Measurements from ENCODE around the gene PLP2. TPM values are rescaled to one million over a fixed set of nuclear protein-coding genes. Genes with fewer than 3 reads are reported as not detected.
A peak's percentile ranks its signal among the peaks of the same experiment; 100 is the strongest.
"Not testable (repeated sequence)": the region's sequence is repeated elsewhere in the genome, so short reads cannot be mapped to it uniquely, and the experiment has no call there.

Gene PLP2
- total RNA-seq (2013) = 116 TPM
- 100 to 1,000 TPM; 280 to 374 (median 330) TPM for polyA plus RNA-seq
- 36.7 and 74.8 TPM in 2 replicates for polyA minus RNA-seq
- 44.5 to 256 (median 115) reads per million in 11 experiments for total RNA-seq

- H3K36me3 ChIP-seq (replicated peaks in 1 of 2; ENCODE audit: control insufficient read depth in 1 of 2, insufficient read depth in 2 of 2, low read length in 2 of 2) = peaks cover 19 to 27% of the 10 kb centered on the region in 2 donors
- H3K9ac ChIP-seq (ENCODE audit: insufficient read depth, low read length, poor library complexity, severe bottlenecking) = peak within 1 kb of the TSS; percentile 93
- intact Hi-C loops (cut with micrococcal nuclease) = loop anchor here in 1 of 2 donors (1.0 kb wide), 1 partner anchor 8 kb away; no protein-coding TSS in a partner anchor
- peaks cover 20 to 36% of the 10 kb centered on the region in 2 donors for H3K36me3 Mint-ChIP-seq
- no peak for TF ChIP-seq CTCF (IDR thresholded peaks at IDR 0.05)
- WGBS (ENCODE audit: insufficient coverage) = 0% methylated on average over 35 of the region's 46 CpGs
- peaks cover 0 to 35% (median 17%) of the 10 kb centered on the region in 7 donors for H3K9me3 Mint-ChIP-seq
- peak; percentile 60 to 65 (median 62) for DNase-seq
- peak within 1 kb of the TSS; percentile 80 to 97 for H3K27ac ChIP-seq (ENCODE audit: low read depth in 1 of 2, low read length in 2 of 2)
- no peaks in the 10 kb centered on the region for H3K27me3 ChIP-seq (ENCODE audit: control insufficient read depth in 2 of 2, insufficient read depth in 2 of 2, low read length in 2 of 2)
- H3K9me3 ChIP-seq (replicated peaks in 1 of 2; ENCODE audit: control insufficient read depth in 1 of 2, insufficient read depth in 1 of 2, low read length in 2 of 2) = no peaks in the 10 kb centered on the region
- H2AFZ ChIP-seq (ENCODE audit: insufficient read depth, low read depth, low read length, poor library complexity, severe bottlenecking) = no peak within 1 kb of the TSS
- peaks cover 66% of the 10 kb centered on the region for H3K4me1 Mint-ChIP-seq
- H3K4me3 Mint-ChIP-seq = peak within 1 kb of the TSS; percentile 86 to 89
- peaks cover 11% of the 10 kb centered on the region for H4K20me1 ChIP-seq (ENCODE audit: insufficient read depth, low read length)
- H3K4me1 ChIP-seq (ENCODE audit: control insufficient read depth in 1 of 2, insufficient read depth in 2 of 2, low read length in 2 of 2) = peaks cover 73 to 81% of the 10 kb centered on the region in 2 donors
- peaks cover 0 to 7% (median 0%) of the 10 kb centered on the region in 3 donors for H3K27me3 Mint-ChIP-seq (ENCODE audit: low read depth in 3 of 3)
- peaks cover 46% of the 10 kb centered on the region for H3K79me2 ChIP-seq (ENCODE audit: insufficient read depth, low read length)
- peak within 1 kb of the TSS; percentile 91 to 98 (median 95) for H3K27ac Mint-ChIP-seq
- peak within 1 kb of the TSS; percentile 82 for H3K4me2 ChIP-seq (replicated peaks; ENCODE audit: extremely low read depth, low read length, poor library complexity, severe bottlenecking)
- peak within 1 kb of the TSS; percentile 55 to 85 (median 85) for H3K4me3 ChIP-seq (replicated peaks in 1 of 3; ENCODE audit: low read depth in 2 of 3, low read length in 3 of 3)
Measured at GRCh38 chrX:49171752-49172279, at the start of gene PLP2. PLP2 (plus strand) TSS chrX:49171898; CDS start chrX:49172001, 103 bp downstream.

- DNase-seq = no peak
- Mint-ChIP-seq H3K36me3 (peaks cover 27 to 30% of the 10 kb centered on the region in 2 donors), H3K4me1 (peaks cover 9% of the 10 kb centered on the region), H3K27me3 (ENCODE audit: low read depth in 3 of 3) (peaks cover 0 to 10% (median 2%) of the 10 kb centered on the region in 3 donors), H3K4me3 (peak overlapping the region; percentile 88 to 92), H3K27ac (peak overlapping the region in 5 of 7 donors; percentile 38 to 96 (median 95)), H3K9me3 (peaks cover 0 to 8% (median 7%) of the 10 kb centered on the region in 7 donors)
- peaks cover 14% of the 10 kb centered on the region for H3K79me2 ChIP-seq (ENCODE audit: insufficient read depth, low read length)
- H3K9ac ChIP-seq (ENCODE audit: insufficient read depth, low read length, poor library complexity, severe bottlenecking) = no peak overlapping the region
- H3K9me3 ChIP-seq (replicated peaks in 1 of 2; ENCODE audit: control insufficient read depth in 1 of 2, insufficient read depth in 1 of 2, low read length in 2 of 2) = no peaks in the 10 kb centered on the region
- H3K4me2 ChIP-seq (replicated peaks; ENCODE audit: extremely low read depth, low read length, poor library complexity, severe bottlenecking) = peak overlapping the region; percentile 79
- no peaks in the 10 kb centered on the region for H3K27me3 ChIP-seq (ENCODE audit: control insufficient read depth in 2 of 2, insufficient read depth in 2 of 2, low read length in 2 of 2)
- WGBS (ENCODE audit: insufficient coverage) = no CpG with 5 or more reads among the region's 5 CpGs
- H3K27ac ChIP-seq (ENCODE audit: low read depth in 1 of 2, low read length in 2 of 2) = peak overlapping the region in 1 of 2 donors; percentile 85
- H3K4me3 ChIP-seq (replicated peaks in 1 of 3; ENCODE audit: low read depth in 2 of 3, low read length in 3 of 3) = no peak overlapping the region
- TF ChIP-seq CTCF (IDR thresholded peaks at IDR 0.05) = no peak
- peaks cover 16 to 34% of the 10 kb centered on the region in 2 donors for H3K36me3 ChIP-seq (replicated peaks in 1 of 2; ENCODE audit: control insufficient read depth in 1 of 2, insufficient read depth in 2 of 2, low read length in 2 of 2)
- no peaks in the 10 kb centered on the region for H4K20me1 ChIP-seq (ENCODE audit: insufficient read depth, low read length)
- H2AFZ ChIP-seq (ENCODE audit: insufficient read depth, low read depth, low read length, poor library complexity, severe bottlenecking) = no peak overlapping the region
- H3K4me1 ChIP-seq (ENCODE audit: control insufficient read depth in 1 of 2, insufficient read depth in 2 of 2, low read length in 2 of 2) = peaks cover 10 to 12% of the 10 kb centered on the region in 2 donors
- intact Hi-C loops (cut with micrococcal nuclease) = loop anchor here (5.0 kb wide), 1 partner anchor 40 kb away; the partner anchor contains the start of gene MAGIX (in 2 of the 2)
Measured at GRCh38 chrX:49122499-49122898, 49.2 kb upstream of the PLP2 start.

GRCh38 chrX:49127742-49128258 is 43.9 kb upstream of the PLP2 start:
- H3K27ac Mint-ChIP-seq; intact Hi-C loops (cut with micrococcal nuclease): not testable (repeated sequence)

More at GRCh38 chrX:49127742-49128258, 43.9 kb upstream of the PLP2 start:
- no CpG with 5 or more reads among the region's 13 CpGs for WGBS (ENCODE audit: insufficient coverage)
- H3K4me1 Mint-ChIP-seq; H3K9ac ChIP-seq (ENCODE audit: insufficient read depth, low read length, poor library complexity, severe bottlenecking); H3K36me3 ChIP-seq (replicated peaks in 1 of 2; ENCODE audit: control insufficient read depth in 1 of 2, insufficient read depth in 2 of 2, low read length in 2 of 2); H3K27ac ChIP-seq (ENCODE audit: low read depth in 1 of 2, low read length in 2 of 2); H3K79me2 ChIP-seq (ENCODE audit: insufficient read depth, low read length); H3K36me3 Mint-ChIP-seq; H2AFZ ChIP-seq (ENCODE audit: insufficient read depth, low read depth, low read length, poor library complexity, severe bottlenecking); H3K4me3 Mint-ChIP-seq; H4K20me1 ChIP-seq (ENCODE audit: insufficient read depth, low read length); H3K27me3 ChIP-seq (ENCODE audit: control insufficient read depth in 2 of 2, insufficient read depth in 2 of 2, low read length in 2 of 2); H3K27me3 Mint-ChIP-seq (ENCODE audit: low read depth in 3 of 3); H3K4me3 ChIP-seq (replicated peaks in 1 of 3; ENCODE audit: low read depth in 2 of 3, low read length in 3 of 3); H3K4me2 ChIP-seq (replicated peaks; ENCODE audit: extremely low read depth, low read length, poor library complexity, severe bottlenecking); H3K9me3 ChIP-seq (replicated peaks in 1 of 2; ENCODE audit: control insufficient read depth in 1 of 2, insufficient read depth in 1 of 2, low read length in 2 of 2): not testable (repeated sequence)
- peaks cover 0 to 18% (median 8%) of the 10 kb centered on the region in 7 donors for H3K9me3 Mint-ChIP-seq
- DNase-seq = peak in 1 of 3 donors; percentile 1
- peaks cover 9 to 13% of the 10 kb centered on the region in 2 donors for H3K4me1 ChIP-seq (ENCODE audit: control insufficient read depth in 1 of 2, insufficient read depth in 2 of 2, low read length in 2 of 2)

Data from CD14-positive monocyte (primary cell).